ENCODE measurements around the gene ZDHHC1. TPM values are rescaled to one million over a fixed set of nuclear protein-coding genes. Genes with fewer than 3 reads are reported as not detected.

ZDHHC1 gene
- total RNA-seq, 4 donors from 2014 or later = 11.6 to 27.5 (median 20.8) TPM

DNA sequence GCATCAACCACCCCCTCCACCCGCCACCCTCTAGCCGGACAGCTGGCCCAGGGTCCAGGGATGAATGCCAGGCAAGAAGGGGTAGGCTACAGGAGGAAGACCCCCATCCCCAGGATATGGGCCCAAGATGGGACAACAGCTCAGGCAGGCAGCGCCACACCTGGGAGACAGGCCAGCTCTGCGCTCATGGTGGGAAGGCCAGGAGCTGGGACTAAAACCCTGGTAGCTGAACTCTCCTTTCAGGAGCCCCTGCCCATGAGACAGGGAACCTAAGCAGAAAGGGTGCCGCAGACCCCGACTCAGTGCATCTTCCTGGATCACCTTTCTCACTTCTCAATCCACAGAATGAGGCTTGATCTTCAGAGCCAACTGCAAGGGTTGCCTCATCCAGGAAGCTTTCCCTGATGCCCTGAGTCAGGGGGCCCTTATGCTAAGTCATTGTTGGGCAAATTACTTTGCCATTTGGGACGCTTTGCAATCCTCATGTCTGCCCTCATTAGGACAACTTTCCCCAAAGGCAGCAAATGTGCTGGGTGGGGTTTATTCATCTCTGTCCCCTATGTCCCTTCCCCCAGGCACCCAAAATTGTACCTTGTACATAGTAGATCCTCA lies 9.0 kb downstream of the ZDHHC1 start:
- no peaks in the 10 kb centered on the region for H3K9me3 ChIP-seq
- intact Hi-C loops (cut with DNase I) = no loop called here
- peaks cover 0 to 23% (median 0%) of the 10 kb centered on the region in 4 donors for H3K36me3 ChIP-seq
- H3K27me3 ChIP-seq = no peaks in the 10 kb centered on the region
- peak overlapping the region; percentile 15 to 73 (median 70) for H3K27ac ChIP-seq (replicated peaks in 1 of 4)
- peaks cover 17 to 22% (median 20%) of the 10 kb centered on the region in 4 donors for H3K4me1 ChIP-seq
- TF ChIP-seq, protein P1, sequence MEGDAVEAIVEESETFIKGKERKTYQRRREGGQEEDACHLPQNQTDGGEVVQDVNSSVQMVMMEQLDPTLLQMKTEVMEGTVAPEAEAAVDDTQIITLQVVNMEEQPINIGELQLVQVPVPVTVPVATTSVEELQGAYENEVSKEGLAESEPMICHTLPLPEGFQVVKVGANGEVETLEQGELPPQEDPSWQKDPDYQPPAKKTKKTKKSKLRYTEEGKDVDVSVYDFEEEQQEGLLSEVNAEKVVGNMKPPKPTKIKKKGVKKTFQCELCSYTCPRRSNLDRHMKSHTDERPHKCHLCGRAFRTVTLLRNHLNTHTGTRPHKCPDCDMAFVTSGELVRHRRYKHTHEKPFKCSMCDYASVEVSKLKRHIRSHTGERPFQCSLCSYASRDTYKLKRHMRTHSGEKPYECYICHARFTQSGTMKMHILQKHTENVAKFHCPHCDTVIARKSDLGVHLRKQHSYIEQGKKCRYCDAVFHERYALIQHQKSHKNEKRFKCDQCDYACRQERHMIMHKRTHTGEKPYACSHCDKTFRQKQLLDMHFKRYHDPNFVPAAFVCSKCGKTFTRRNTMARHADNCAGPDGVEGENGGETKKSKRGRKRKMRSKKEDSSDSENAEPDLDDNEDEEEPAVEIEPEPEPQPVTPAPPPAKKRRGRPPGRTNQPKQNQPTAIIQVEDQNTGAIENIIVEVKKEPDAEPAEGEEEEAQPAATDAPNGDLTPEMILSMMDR (IDR thresholded peaks at IDR 0.05) = no peak
- TF ChIP-seq POLR2AphosphoS5 (IDR thresholded peaks at IDR 0.05) (no peak), POLR2A (IDR thresholded peaks at IDR 0.05; ENCODE audit: low read depth) (no peak), EP300 (IDR thresholded peaks at IDR 0.05) (no peak)
- 90% methylated on average over 5 of the region's 7 CpGs for WGBS
- no peak overlapping the region for H3K4me3 ChIP-seq
- no peak for DNase-seq (ENCODE audit: extremely low spot score)

- 65% methylated on average over 14 of the region's 18 CpGs for WGBS
- intact Hi-C loops (cut with DNase I) = no loop called here
- TF ChIP-seq POLR2AphosphoS5 (IDR thresholded peaks at IDR 0.05) = peak in 1 of 2 donors; percentile 6
- TF ChIP-seq EP300 (IDR thresholded peaks at IDR 0.05) = no peak
- H3K4me1 ChIP-seq = peaks cover 17 to 22% (median 20%) of the 10 kb centered on the region in 4 donors
- H3K36me3 ChIP-seq = peaks cover 0 to 23% (median 0%) of the 10 kb centered on the region in 4 donors
- H3K27me3 ChIP-seq = no peaks in the 10 kb centered on the region
- DNase-seq (ENCODE audit: extremely low spot score) = no peak
- peak overlapping the region; percentile 15 to 73 (median 70) for H3K27ac ChIP-seq (replicated peaks in 1 of 4)
- no peaks in the 10 kb centered on the region for H3K9me3 ChIP-seq
- no peak overlapping the region for H3K4me3 ChIP-seq
Observed at GRCh38 chr16:67406111-67406971, 9.9 kb downstream of the ZDHHC1 start.

DNA sequence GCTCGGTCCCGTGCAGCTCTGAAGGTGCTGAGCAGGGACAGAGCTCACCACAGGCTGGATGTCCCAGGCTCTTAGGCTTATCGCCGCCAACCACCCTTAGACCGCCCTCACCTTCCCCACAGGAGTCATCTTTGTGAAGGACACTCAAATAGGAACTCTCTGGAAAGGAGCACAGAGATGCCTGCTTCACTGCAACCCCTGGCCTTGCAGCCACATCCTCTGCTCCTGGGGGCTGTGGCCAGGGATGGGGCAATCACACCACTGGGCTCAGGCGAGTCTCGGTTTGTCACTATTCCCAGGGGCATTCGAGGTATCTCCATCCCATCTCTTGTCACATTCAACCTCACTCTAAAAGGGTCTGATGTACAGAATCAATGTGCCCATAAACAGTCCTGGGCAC lies 10.9 kb downstream of the ZDHHC1 start:
- WGBS = 92% methylated on average over 8 of the region's 8 CpGs
- no peak for TF ChIP-seq POLR2A (IDR thresholded peaks at IDR 0.05; ENCODE audit: low read depth)
- no peak for TF ChIP-seq EP300 (IDR thresholded peaks at IDR 0.05)
- TF ChIP-seq POLR2AphosphoS5 (IDR thresholded peaks at IDR 0.05) = no peak
- TF ChIP-seq, protein P1 (IDR thresholded peaks at IDR 0.05) = no peak
- intact Hi-C loops (cut with DNase I) = no loop called here
- Histone ChIP-seq H3K9me3 (no peaks in the 10 kb centered on the region), H3K36me3 (peaks cover 0 to 23% (median 0%) of the 10 kb centered on the region in 4 donors), H3K4me3 (no peak overlapping the region), H3K4me1 (peaks cover 17 to 22% (median 20%) of the 10 kb centered on the region in 4 donors), H3K27me3 (no peaks in the 10 kb centered on the region), H3K27ac (replicated peaks in 1 of 4) (peak overlapping the region in 2 of 4 donors; percentile 72 to 73)
- DNase-seq (ENCODE audit: extremely low spot score) = no peak

- no peak for DNase-seq (ENCODE audit: extremely low spot score)
- no peak overlapping the region for H3K27ac ChIP-seq (replicated peaks in 1 of 4)
- intact Hi-C loops (cut with DNase I) = no loop called here
- H3K27me3 ChIP-seq = no peaks in the 10 kb centered on the region
- H3K4me3 ChIP-seq = no peak overlapping the region
- no peak for TF ChIP-seq EP300 (IDR thresholded peaks at IDR 0.05)
- no peak for TF ChIP-seq POLR2A (IDR thresholded peaks at IDR 0.05; ENCODE audit: low read depth)
- TF ChIP-seq, protein P1 (IDR thresholded peaks at IDR 0.05) = no peak
- no peak for TF ChIP-seq POLR2AphosphoS5 (IDR thresholded peaks at IDR 0.05)
- peaks cover 0 to 23% (median 0%) of the 10 kb centered on the region in 4 donors for H3K36me3 ChIP-seq
- WGBS = 93% methylated on average over 5 of the region's 5 CpGs
- H3K9me3 ChIP-seq = no peaks in the 10 kb centered on the region
- peaks cover 18 to 25% (median 21%) of the 10 kb centered on the region in 4 donors for H3K4me1 ChIP-seq
Observed at GRCh38 chr16:67404740-67405226, 11.5 kb downstream of the ZDHHC1 start.
